GM18502 (cell line): ENCODE data around the gene REEP6.

Source experiments
- ATAC-seq: cut with Tn5 transposase; IDR thresholded peaks from one replicate; pipeline ENCODE4 v1.9.1; 2021; ENCODE audit warnings: mild to moderate bottlenecking; ENCODE audit not compliant: unreplicated experiment, poor library complexity

Gene REEP6

DNA sequence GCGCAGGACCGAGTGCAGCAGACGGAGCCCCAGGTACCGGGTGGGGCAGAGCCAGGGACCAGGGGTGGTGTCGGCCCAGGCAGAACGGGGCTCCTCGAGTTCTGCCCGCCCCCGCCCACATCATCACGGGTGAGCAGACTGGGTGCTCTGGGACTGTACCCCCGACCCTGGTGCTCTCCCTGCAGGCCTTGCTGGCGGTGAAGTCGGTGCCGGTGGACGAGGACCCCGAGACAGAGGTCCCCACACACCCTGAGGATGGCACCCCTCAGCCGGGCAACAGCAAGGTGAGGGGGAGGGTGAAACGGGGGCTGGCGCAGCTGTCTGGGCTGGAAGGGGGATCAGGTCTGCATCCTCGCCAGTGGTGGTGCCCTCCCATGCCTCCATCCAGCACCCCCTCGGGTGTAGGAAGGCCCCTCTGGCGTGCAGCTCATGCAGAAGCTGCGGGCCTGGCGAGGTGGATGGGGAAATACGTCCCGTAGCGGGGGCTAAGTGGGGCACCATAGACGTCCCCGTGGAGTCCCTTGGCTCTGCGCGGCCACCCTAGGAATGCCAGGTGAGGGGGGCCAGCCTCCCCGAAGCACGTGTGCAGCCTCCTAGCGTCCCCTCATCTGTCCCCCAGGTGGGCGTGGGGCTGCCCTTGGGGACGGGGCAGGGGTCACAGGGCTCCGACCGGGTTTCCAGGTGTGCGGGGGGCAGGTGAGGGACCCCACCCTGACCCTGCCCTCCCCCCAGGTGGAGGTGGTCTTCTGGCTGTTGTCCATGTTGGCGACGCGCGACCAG is 34.7 kb upstream of the REEP6 start:
- no peak for ATAC-seq

DNA sequence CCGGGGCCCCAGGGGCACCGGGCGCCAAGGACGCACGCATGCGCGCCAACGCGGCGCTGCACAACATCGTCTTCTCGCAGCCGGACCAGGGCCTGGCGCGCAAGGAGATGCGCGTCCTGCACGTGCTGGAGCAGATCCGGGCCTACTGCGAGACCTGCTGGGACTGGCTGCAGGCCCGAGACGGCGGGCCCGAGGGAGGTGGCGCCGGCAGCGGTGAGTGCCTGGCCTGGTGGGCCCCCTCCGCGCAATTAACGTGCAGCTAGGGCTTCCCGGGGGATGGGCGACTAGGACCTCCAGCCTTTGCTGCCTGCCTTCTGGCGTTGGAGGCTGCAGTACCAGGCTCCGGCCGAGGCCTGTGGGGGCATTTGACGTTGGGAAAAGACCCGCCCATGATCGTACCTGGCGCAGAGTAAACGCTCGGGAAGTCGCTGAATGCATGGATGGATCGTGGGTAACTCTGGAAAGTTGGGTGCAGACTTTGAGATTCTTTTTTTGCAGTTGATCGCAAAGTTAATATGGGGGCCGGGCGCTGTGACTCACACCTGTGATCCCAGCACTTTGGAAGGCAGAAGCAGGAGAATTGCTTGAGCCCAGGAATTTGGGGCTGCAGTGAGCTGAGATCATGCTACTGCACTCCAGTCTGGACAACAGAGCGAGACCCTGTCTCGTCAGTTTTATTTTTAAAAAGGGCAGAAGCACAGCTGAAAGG is 33.8 kb upstream of the REEP6 start:
- ATAC-seq = no peak

DNA sequence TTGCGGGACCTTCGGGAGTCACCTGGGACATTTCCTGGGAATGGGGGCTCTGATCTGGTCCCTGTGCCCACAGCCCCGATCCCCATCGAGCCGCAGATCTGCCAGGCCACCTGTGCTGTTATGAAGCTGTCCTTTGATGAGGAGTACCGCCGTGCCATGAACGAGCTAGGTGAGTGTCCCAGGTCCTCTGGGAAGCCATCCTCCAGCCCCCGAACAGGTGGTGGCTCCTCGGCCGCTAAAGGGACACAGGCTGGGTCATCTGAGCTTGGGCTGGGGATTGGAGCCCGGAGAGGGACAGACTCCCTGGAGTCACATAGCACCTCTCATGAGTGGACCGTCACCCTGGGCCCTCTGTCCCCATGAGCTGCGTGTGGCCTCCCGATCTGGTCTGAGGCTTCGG is 33.1 kb upstream of the REEP6 start:
- no peak for ATAC-seq

DNA sequence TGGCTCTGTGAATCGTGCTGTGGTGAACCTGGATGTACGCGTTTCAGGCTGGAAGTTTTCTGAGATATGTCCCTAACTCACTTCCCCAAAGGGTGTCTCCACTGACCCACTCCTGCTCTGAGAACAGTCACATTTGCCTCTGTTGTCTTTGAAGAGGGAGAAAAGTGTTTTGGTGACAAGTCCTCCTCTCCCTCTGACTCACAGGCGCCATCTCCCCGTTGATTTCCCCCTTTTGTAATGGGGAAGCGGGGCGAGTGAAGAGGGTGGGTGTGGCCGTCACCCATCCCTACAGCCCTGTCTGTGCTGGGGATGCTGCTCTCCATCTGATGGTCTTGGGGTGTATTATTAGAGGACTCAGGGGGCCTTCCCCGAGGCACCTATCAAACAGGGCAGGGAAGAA is 31.5 kb upstream of the REEP6 start:
- ATAC-seq = no peak

DNA sequence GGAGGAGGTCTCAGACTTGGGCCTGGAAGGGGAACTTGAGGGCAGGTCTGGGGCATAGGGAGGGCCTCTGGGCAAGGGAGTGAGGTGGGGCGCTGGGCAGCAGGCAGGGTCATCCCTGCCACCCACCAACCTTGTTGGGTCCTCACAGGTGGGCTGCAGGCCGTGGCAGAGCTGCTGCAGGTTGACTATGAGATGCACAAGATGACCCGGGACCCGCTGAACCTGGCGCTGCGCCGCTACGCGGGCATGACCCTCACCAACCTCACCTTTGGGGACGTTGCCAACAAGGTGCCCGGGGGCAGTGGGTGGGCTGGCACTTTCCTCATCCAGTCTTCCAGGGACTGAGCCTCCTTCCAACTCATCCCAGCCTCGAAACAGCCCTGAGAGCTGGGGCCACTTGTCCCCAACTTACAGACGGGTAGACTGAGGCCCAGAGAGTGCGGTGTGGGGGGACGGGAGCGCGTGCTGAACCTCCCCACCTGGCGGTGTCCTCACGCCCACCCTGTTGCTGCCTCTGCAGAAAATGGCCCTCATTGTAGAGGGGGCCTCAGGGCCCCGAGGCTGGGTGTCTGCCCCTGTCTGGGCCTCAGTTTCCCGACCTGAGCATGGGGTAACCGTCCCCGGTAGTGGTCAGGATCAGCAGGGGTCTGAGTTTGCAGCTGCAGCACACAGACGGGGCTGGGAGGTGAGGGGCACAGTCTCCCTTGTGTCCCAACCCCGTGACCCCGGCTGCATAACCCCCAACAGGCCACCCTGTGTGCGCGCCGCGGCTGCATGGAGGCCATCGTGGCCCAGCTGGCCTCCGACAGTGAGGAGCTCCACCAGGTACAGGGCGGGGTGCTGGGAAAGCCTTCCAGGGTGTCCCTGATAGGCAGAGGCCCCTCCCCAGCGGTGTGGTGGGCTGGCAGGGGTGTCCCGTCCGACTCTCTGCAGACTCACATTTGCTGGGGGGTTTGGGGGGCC is 30.7 kb upstream of the REEP6 start:
- ATAC-seq = no peak

DNA sequence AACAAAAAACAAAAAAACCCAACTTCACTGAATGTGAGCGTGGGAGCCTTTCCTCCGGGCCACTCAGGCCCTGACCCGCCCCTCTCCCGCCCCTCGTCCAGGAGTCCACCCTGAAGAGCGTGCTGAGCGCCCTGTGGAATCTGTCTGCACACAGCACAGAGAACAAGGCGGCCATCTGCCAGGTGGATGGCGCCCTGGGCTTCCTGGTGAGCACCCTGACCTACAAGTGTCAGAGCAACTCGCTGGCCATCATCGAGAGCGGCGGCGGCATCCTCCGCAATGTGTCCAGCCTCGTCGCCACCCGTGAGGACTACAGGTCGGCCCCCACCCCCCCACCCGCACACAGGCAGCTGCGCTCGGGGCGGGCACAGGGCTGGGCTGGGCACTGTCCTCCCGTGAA is 29.1 kb upstream of the REEP6 start:
- ATAC-seq = no peak

DNA sequence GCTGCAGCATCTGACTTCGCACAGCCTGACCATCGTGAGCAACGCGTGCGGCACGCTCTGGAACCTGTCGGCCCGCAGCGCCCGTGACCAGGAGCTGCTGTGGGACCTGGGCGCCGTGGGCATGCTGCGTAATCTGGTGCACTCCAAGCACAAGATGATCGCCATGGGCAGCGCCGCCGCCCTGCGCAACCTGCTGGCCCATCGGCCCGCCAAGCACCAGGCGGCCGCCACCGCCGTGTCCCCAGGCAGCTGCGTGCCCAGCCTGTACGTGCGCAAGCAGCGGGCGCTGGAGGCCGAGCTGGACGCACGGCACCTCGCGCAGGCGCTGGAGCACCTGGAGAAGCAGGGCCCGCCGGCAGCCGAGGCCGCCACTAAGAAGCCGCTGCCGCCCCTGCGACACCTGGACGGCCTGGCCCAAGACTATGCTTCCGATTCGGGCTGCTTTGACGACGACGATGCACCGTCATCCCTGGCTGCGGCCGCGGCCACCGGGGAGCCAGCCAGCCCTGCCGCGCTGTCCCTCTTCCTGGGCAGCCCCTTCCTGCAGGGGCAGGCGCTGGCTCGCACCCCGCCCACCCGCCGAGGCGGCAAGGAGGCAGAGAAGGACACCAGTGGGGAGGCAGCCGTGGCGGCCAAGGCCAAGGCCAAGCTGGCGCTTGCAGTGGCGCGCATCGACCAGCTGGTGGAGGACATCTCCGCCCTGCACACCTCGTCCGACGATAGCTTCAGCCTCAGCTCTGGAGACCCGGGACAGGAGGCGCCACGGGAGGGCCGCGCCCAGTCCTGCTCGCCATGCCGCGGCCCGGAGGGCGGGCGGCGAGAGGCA is 25.6 kb upstream of the REEP6 start:
- no peak for ATAC-seq

DNA sequence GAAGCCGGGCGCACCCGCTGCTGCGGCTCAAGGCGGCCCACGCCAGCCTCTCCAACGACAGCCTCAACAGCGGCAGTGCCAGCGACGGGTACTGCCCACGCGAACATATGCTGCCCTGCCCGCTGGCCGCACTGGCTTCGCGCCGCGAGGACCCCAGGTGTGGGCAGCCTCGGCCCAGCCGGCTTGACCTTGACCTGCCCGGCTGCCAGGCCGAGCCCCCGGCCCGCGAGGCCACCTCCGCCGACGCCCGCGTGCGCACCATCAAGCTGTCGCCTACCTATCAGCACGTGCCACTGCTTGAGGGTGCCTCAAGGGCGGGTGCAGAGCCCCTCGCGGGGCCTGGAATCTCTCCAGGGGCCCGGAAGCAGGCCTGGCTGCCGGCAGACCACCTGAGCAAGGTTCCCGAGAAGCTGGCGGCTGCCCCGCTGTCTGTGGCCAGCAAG is 24.9 kb upstream of the REEP6 start:
- ATAC-seq = no peak

DNA sequence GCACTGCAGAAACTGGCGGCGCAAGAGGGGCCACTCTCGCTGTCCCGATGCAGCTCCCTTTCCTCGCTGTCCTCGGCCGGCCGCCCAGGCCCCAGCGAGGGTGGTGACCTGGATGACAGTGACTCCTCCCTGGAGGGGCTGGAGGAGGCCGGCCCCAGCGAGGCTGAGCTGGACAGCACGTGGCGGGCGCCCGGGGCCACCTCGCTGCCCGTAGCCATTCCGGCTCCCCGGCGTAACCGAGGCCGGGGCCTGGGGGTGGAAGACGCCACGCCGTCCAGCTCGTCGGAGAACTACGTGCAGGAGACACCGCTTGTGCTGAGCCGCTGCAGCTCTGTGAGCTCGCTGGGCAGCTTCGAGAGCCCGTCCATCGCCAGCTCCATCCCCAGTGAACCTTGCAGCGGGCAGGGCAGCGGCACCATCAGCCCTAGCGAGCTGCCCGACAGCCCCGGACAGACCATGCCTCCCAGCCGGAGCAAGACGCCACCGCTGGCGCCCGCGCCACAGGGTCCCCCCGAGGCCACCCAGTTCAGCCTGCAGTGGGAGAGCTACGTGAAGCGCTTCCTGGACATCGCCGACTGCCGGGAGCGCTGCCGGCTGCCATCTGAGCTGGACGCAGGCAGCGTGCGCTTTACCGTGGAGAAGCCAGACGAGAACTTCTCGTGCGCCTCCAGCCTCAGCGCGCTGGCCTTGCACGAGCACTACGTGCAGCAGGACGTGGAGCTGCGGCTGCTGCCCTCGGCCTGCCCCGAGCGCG is 24.3 kb upstream of the REEP6 start:
- ATAC-seq = no peak

DNA sequence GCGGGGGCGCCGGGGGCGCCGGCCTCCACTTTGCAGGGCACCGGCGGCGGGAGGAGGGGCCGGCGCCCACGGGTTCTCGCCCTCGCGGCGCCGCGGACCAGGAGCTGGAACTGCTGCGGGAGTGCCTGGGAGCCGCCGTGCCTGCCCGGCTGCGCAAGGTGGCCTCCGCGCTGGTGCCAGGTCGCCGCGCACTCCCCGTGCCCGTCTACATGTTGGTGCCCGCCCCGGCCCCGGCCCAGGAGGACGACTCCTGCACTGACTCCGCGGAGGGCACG is 23.8 kb upstream of the REEP6 start:
- no peak for ATAC-seq

DNA sequence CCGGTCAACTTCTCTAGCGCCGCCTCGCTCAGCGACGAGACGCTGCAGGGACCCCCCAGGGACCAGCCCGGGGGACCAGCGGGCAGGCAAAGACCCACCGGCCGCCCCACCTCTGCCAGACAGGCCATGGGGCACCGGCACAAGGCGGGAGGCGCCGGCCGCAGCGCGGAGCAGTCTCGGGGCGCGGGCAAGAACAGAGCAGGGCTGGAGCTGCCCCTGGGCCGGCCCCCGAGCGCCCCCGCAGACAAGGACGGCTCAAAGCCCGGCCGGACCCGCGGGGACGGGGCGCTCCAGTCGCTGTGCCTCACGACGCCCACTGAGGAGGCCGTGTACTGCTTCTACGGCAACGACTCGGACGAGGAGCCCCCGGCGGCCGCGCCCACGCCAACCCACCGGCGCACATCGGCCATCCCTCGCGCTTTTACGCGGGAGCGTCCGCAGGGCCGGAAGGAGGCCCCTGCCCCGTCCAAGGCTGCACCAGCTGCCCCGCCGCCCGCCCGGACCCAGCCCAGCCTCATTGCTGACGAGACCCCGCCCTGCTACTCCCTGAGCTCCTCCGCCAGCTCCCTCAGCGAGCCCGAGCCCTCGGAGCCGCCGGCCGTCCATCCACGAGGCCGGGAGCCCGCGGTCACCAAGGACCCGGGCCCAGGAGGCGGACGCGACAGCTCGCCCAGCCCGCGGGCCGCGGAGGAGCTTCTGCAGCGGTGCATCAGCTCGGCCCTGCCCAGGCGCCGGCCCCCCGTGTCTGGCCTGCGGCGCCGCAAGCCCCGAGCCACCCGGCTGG is 23.3 kb upstream of the REEP6 start:
- no peak for ATAC-seq

DNA sequence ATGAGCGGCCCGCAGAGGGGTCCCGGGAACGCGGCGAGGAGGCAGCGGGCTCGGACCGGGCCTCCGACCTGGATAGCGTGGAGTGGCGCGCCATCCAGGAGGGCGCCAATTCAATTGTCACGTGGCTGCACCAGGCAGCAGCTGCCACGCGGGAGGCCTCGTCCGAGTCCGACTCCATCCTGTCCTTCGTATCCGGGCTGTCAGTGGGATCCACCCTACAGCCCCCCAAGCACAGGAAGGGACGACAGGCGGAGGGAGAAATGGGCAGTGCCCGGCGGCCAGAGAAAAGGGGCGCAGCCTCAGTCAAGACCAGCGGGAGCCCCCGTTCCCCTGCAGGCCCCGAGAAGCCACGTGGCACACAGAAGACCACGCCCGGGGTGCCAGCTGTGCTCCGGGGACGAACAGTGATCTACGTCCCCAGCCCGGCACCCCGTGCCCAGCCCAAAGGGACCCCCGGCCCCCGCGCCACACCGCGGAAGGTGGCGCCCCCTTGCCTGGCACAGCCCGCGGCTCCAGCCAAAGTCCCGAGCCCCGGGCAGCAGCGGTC is 22.6 kb upstream of the REEP6 start:
- no peak for ATAC-seq

DNA sequence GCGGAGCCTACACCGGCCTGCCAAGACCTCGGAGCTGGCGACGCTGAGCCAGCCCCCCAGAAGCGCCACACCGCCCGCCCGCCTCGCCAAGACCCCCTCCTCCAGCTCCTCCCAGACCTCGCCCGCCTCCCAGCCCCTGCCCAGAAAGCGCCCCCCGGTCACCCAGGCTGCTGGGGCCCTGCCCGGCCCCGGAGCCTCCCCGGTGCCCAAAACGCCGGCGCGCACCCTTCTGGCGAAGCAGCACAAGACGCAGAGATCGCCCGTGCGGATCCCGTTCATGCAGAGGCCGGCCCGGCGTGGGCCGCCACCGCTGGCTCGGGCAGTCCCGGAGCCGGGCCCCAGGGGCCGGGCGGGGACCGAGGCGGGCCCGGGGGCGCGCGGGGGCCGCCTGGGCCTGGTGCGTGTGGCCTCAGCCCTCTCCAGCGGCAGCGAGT is 22.1 kb upstream of the REEP6 start:
- no peak for ATAC-seq

DNA sequence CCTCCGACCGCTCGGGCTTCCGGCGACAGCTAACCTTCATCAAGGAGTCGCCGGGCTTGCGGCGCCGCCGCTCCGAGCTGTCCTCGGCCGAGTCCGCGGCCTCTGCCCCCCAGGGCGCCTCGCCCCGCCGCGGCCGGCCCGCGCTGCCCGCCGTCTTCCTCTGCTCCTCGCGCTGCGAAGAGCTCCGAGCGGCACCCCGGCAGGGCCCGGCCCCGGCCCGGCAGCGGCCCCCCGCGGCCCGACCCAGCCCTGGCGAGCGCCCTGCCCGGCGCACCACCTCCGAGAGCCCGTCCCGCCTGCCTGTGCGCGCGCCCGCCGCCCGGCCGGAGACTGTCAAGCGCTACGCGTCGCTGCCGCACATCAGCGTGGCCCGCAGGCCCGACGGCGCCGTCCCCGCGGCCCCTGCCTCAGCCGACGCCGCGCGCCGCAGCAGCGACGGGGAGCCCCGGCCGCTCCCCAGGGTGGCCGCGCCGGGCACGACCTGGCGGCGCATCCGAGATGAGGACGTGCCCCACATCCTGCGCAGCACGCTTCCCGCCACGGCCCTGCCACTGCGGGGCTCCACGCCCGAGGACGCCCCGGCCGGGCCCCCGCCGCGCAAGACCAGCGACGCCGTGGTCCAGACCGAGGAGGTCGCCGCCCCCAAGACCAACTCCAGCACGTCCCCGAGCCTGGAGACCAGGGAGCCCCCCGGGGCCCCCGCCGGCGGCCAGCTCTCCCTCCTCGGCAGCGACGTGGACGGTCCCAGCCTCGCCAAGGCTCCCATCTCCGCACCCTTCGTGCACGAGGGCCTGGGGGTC is 21.5 kb upstream of the REEP6 start:
- ATAC-seq = no peak

DNA sequence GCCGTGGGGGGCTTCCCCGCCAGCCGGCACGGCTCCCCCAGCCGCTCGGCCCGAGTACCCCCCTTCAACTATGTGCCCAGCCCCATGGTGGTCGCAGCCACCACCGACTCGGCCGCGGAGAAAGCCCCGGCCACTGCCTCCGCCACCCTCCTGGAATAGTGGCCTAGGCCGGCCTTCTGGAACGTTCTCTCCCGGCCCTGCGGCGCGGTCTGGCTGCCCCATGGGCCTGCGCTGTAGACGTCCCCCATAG is 21.0 kb upstream of the REEP6 start:
- ATAC-seq = no peak

DNA sequence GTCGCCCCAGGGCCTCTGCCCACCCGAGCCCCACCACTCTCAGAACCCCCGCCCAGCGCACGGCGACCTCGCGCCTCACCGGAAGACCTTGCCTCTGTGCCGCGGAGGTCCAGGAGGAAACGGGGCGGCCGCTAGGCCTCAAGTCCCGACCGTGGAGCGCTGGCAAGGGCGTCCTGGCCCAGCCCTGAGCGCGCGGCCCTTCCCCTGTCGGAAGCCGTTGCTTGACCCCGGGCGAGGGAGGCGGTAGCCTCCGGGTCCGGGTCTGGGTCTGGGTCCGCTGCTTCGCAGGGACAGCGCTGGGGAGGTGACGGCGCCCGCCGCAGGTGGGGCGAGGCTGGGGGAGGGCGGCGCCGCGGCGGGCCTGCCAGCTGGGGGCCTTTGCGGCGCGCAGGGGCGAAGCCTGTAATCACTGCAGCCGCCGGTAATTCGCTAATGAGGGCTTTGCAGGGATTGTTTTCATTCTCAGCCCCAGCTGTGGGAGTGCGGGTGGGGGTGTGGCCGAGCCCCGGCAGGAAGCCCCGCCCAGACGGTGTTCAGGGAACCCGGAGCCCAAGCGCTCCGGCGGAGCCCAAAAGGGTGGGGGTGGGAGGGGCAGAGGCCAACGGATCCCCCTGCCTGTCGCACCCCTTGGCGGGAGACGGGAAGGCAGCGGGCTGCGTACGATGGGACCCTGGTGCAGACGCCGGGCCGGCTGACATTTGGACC is 20.5 kb upstream of the REEP6 start:
- no peak for ATAC-seq

DNA sequence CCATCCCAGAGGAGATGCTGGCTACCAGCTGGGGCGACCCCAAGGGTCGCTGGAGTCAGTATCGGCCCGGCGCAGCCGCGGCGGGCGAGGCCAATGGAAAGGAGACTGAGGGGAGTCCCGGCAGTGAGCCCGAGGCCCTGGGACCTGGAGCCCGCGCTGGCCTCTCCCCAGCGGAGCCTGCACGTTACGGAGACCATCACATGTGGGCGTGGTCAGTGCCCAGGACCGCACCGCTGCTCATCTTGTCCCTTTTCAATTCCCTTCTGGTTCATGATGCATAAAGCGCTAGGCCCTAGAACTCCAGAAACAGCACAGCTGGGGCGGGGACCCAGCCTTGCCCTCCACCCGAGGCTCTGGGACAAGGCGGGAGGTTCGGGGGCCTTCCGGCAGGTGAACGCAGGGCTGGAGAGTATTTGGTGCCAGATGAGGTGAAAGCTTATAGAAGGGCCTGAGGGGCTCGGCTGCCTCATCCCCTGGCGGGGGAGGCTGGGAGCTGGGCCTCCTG is 19.9 kb upstream of the REEP6 start:
- ATAC-seq = no peak
